ENCODE data around the gene SLC25A21. TPM values are rescaled to one million over a fixed set of nuclear protein-coding genes. Genes with fewer than 3 reads are reported as not detected.
"Not testable (repeated sequence)": the region's sequence is repeated elsewhere in the genome, so short reads cannot be mapped to it uniquely, and the experiment has no call there.

Gene SLC25A21
- total RNA-seq, 1 donor from 2014 or later, result 0.81 TPM

- no peak for TF ChIP-seq CTCF (conservative IDR thresholded peaks at IDR 0.05; ENCODE audit: low read depth, low read length)
- H3K4me3 ChIP-seq (ENCODE audit: low read depth, low read length), result no peak overlapping the region
- DNase-seq (ENCODE audit: low read depth), result no peak
Observed at GRCh38 chr14:36915081-36915480, 257.3 kb downstream of the SLC25A21 start.

DNA sequence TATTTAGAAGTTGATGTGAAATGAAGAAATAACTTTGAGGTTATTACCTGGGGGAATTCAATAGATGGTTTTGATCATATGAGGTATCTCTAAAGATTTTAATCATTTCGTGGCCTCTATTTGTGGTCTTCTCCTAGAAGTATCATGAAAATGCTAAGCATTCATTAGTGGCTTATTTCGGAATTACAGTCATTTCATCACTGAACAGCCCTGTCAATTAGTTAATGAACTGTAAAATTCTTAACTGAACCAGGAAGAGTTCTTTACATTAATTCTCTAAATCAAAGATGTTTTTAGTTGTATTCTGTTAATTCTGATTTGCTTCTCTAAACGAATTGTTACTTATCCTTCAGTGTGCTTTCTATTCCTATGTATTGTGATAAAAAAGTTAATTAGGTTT, 261.8 kb downstream of the SLC25A21 start:
- H3K4me3 ChIP-seq (ENCODE audit: low read depth, low read length), result no peak overlapping the region
- no peak for DNase-seq (ENCODE audit: low read depth)
- TF ChIP-seq CTCF (conservative IDR thresholded peaks at IDR 0.05; ENCODE audit: low read depth, low read length), result no peak

- H3K4me3 ChIP-seq (ENCODE audit: low read depth, low read length), result no peak overlapping the region
- peak; percentile 3 for DNase-seq (ENCODE audit: low read depth)
- TF ChIP-seq CTCF (conservative IDR thresholded peaks at IDR 0.05; ENCODE audit: low read depth, low read length), result no peak
Observed at GRCh38 chr14:36905272-36905888, 267.0 kb downstream of the SLC25A21 start.

GRCh38 chr14:36901861-36902260, 270.5 kb downstream of the SLC25A21 start:
- TF ChIP-seq CTCF (conservative IDR thresholded peaks at IDR 0.05; ENCODE audit: low read depth, low read length), result no peak
- H3K4me3 ChIP-seq (ENCODE audit: low read depth, low read length), result no peak overlapping the region
- no peak for DNase-seq (ENCODE audit: low read depth)

- H3K4me3 ChIP-seq (ENCODE audit: low read depth, low read length), result no peak overlapping the region
- no peak for TF ChIP-seq CTCF (conservative IDR thresholded peaks at IDR 0.05; ENCODE audit: low read depth, low read length)
- DNase-seq (ENCODE audit: low read depth), result no peak
Observed at GRCh38 chr14:36900846-36901245, 271.6 kb downstream of the SLC25A21 start.

DNA sequence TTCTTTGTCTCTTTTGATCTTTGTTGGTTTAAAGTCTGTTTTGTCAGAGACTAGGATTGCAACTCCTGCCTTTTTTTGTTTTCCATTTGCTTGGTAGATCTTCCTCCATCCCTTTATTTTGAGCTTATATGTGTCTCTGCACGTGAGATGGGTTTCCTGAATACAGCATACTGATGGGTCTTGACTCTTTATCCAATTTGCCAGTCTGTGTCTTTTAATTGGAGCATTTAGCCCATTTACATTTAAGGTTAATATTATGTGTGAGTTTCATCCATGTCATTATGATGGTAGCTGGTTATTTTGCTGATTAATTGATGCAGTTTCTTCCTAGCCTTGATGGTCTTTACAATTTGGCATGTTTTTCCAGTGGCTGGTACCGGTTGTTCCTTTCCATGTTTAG, 276.1 kb downstream of the SLC25A21 start:
- DNase-seq (ENCODE audit: low read depth); H3K4me3 ChIP-seq (ENCODE audit: low read depth, low read length): not testable (repeated sequence)

GRCh38 chr14:36884049-36884448, 288.4 kb downstream of the SLC25A21 start:
- TF ChIP-seq CTCF (conservative IDR thresholded peaks at IDR 0.05; ENCODE audit: low read depth, low read length), result no peak
- H3K4me3 ChIP-seq (ENCODE audit: low read depth, low read length), result no peak overlapping the region
- DNase-seq (ENCODE audit: low read depth), result no peak

Measured in epithelial cell of proximal tubule (primary cell).